HG02970 (cell line): Measurements from ENCODE around the gene CHCHD6.

Experiments
- ATAC-seq: cut with Tn5 transposase; IDR thresholded peaks from one replicate; pipeline ENCODE4 v1.9.1; 2021; ENCODE audit warnings: mild to moderate bottlenecking, moderate library complexity, moderate number of reproducible peaks; ENCODE audit not compliant: unreplicated experiment, low FRiP score

CHCHD6 gene

GRCh38 chr3:126965526-126966080, 261.6 kb downstream of the CHCHD6 start:
- ATAC-seq: no peak

GRCh38 chr3:126967386-126967785, 263.3 kb downstream of the CHCHD6 start:
- no peak for ATAC-seq

- ATAC-seq: no peak
Measured at GRCh38 chr3:126968391-126969390, 264.7 kb downstream of the CHCHD6 start.

- no peak for ATAC-seq
Measured at GRCh38 chr3:126969586-126969985, 265.5 kb downstream of the CHCHD6 start.

- no peak for ATAC-seq
Measured at GRCh38 chr3:126970101-126970500, 266.1 kb downstream of the CHCHD6 start.

GRCh38 chr3:126970921-126971320, 266.9 kb downstream of the CHCHD6 start:
- no peak for ATAC-seq

- ATAC-seq: no peak
Measured at GRCh38 chr3:126971891-126972351, 267.9 kb downstream of the CHCHD6 start.

- ATAC-seq: no peak
Measured at GRCh38 chr3:126972866-126973265, 268.8 kb downstream of the CHCHD6 start.

- no peak for ATAC-seq
Measured at GRCh38 chr3:126973814-126974213, 269.8 kb downstream of the CHCHD6 start.

GRCh38 chr3:126974756-126975155, 270.7 kb downstream of the CHCHD6 start:
- ATAC-seq: no peak

GRCh38 chr3:126976906-126977305, 272.9 kb downstream of the CHCHD6 start:
- no peak for ATAC-seq

GRCh38 chr3:126977821-126978220, 273.8 kb downstream of the CHCHD6 start:
- ATAC-seq: no peak

GRCh38 chr3:126978291-126978690, 274.3 kb downstream of the CHCHD6 start:
- ATAC-seq: no peak

- no peak for ATAC-seq
Measured at GRCh38 chr3:126979046-126979628, 275.1 kb downstream of the CHCHD6 start.

- no peak for ATAC-seq
Measured at GRCh38 chr3:126980266-126980811, 276.3 kb downstream of the CHCHD6 start.

GRCh38 chr3:126982126-126982470, 278.1 kb downstream of the CHCHD6 start:
- ATAC-seq: peak; percentile 28

GRCh38 chr3:126982471-126983175, 278.6 kb downstream of the CHCHD6 start, which contains the start of gene PLXNA1:
Gene PLXNA1, plus strand, starts transcription at chr3:126983115. Its CDS starts 5,479 bp downstream, at chr3:126988594.
- ATAC-seq: peak; percentile 77

- ATAC-seq: peak; percentile 9
Measured at GRCh38 chr3:126983276-126983652, 279.2 kb downstream of the CHCHD6 start.

GRCh38 chr3:126983653-126984390, 279.8 kb downstream of the CHCHD6 start:
- ATAC-seq: peak; percentile 2
